DND-41 (cell line): ENCODE measurements around the gene BBS10.

ENCODE experiments used
- ATAC-seq: fragments of 200-7000 bp; cut with Tn5 transposase; 3 replicates; pipeline ENCODE4 v1.9.1; 2021; ENCODE audit warnings: low read depth; ENCODE audit not compliant: insufficient read depth
- DNase-seq: peaks from one replicate; pipeline ENCODE4 v3.0.0-alpha.2; 2020
- H2AFZ ChIP-seq: 2 replicates; pipeline ENCODE4 v1.6.0; 2012; ENCODE audit warnings: low read depth, low read length
- H3K27ac ChIP-seq: 2 replicates; pipeline ENCODE4 v1.5.1; 2012; ENCODE audit warnings: low read length, inconsistent platforms
- H3K27me3 ChIP-seq: fragments of 200-600 bp; sonication (generic); 2 replicates; pipeline ENCODE4 v1.6.0; 2012; ENCODE audit warnings: low read length, mild to moderate bottlenecking, inconsistent platforms; ENCODE audit not compliant: insufficient read depth, poor library complexity
- H3K36me3 ChIP-seq: 2 replicates; pipeline ENCODE4 v1.5.1; 2012; ENCODE audit warnings: low read length, inconsistent platforms; ENCODE audit not compliant: insufficient read depth
- H3K4me1 ChIP-seq: 2 replicates; pipeline ENCODE4 v1.5.1; 2012; ENCODE audit warnings: mild to moderate bottlenecking, low read length; ENCODE audit not compliant: insufficient read depth
- H3K4me2 ChIP-seq: 2 replicates; pipeline ENCODE4 v1.6.0; 2012; ENCODE audit warnings: mild to moderate bottlenecking, moderate library complexity, low read length, inconsistent platforms; ENCODE audit not compliant: insufficient read depth
- H3K4me3 ChIP-seq, 2 experiments: fragments of 200-600 bp in 1 of 2; shearing (Covaris generic) in 1 of 2; 2 replicates each; pipeline ENCODE4 v1.5.1; 2012 to 2016; ENCODE audit warnings: inconsistent platforms in 2 of 2, low read length in 2 of 2, mild to moderate bottlenecking in 2 of 2, low read depth in 1 of 2, moderate library complexity in 1 of 2
- H3K79me2 ChIP-seq: 2 replicates; pipeline ENCODE4 v1.6.0; 2012; ENCODE audit warnings: low read length, inconsistent platforms; ENCODE audit not compliant: insufficient read depth
- H3K9ac ChIP-seq: 2 replicates; pipeline ENCODE4 v1.6.0; 2012; ENCODE audit warnings: low read depth, mild to moderate bottlenecking, inconsistent platforms, low read length, moderate library complexity
- H3K9me3 ChIP-seq: 2 replicates; pipeline ENCODE4 v1.5.1; 2012; ENCODE audit warnings: low read length, moderate library complexity, mild to moderate bottlenecking, inconsistent platforms; ENCODE audit not compliant: insufficient read depth, severe bottlenecking
- H4K20me1 ChIP-seq: 2 replicates; pipeline ENCODE4 v1.6.0; 2012; ENCODE audit warnings: low read length; ENCODE audit not compliant: insufficient read depth
- EZH2 ChIP-seq: IDR thresholded peaks from 3 replicates; pipeline ENCODE4 v1.6.1; 2012; ENCODE audit warnings: borderline replicate concordance, low read depth, mild to moderate bottlenecking, moderate library complexity, low read length, inconsistent platforms; ENCODE audit not compliant: severe bottlenecking
- TF ChIP-seq, protein P1 (sequence below): IDR thresholded peaks from 2 replicates; pipeline ENCODE4 v1.5.1; 2012; ENCODE audit warnings: borderline replicate concordance, low read length, moderate library complexity, mild to moderate bottlenecking; ENCODE audit not compliant: poor library complexity, severe bottlenecking; ENCODE audit errors: extremely low read depth

The BBS10 gene

DNA sequence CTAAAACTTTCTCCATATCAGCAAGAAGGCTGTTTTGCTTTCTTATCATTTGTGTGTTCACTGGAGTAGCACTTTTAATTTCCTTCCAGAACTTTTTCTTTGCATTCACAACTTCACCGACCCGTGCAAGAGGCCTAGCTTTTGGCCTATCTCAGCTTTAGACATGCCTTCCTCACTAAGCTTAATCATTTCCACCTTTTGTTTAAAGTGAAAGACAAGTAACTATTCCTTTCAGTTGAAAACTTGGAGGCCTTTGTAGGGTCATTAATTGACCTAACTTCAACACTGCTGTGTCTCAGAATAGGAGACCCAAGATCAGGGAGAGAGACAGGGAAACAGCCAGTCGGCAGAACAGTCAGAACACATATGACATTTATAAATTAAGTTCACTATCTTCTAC, 39.3 kb downstream of the BBS10 start:
- H3K79me2 ChIP-seq, result no peaks in the 10 kb centered on the region
- H3K27me3 ChIP-seq, result no peaks in the 10 kb centered on the region
- no peaks in the 10 kb centered on the region for H3K9me3 ChIP-seq
- no peak overlapping the region for H3K27ac ChIP-seq
- H3K4me2 ChIP-seq, result no peak overlapping the region
- no peaks in the 10 kb centered on the region for H4K20me1 ChIP-seq
- DNase-seq (no peak), ATAC-seq (no peak)
- H3K4me3 ChIP-seq, result no peak overlapping the region
- H3K36me3 ChIP-seq, result no peaks in the 10 kb centered on the region
- TF ChIP-seq, protein P1, sequence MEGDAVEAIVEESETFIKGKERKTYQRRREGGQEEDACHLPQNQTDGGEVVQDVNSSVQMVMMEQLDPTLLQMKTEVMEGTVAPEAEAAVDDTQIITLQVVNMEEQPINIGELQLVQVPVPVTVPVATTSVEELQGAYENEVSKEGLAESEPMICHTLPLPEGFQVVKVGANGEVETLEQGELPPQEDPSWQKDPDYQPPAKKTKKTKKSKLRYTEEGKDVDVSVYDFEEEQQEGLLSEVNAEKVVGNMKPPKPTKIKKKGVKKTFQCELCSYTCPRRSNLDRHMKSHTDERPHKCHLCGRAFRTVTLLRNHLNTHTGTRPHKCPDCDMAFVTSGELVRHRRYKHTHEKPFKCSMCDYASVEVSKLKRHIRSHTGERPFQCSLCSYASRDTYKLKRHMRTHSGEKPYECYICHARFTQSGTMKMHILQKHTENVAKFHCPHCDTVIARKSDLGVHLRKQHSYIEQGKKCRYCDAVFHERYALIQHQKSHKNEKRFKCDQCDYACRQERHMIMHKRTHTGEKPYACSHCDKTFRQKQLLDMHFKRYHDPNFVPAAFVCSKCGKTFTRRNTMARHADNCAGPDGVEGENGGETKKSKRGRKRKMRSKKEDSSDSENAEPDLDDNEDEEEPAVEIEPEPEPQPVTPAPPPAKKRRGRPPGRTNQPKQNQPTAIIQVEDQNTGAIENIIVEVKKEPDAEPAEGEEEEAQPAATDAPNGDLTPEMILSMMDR, result no peak
- no peak for TF ChIP-seq EZH2
- no peaks in the 10 kb centered on the region for H3K4me1 ChIP-seq
- no peak overlapping the region for H2AFZ ChIP-seq
- no peak overlapping the region for H3K9ac ChIP-seq

DNA sequence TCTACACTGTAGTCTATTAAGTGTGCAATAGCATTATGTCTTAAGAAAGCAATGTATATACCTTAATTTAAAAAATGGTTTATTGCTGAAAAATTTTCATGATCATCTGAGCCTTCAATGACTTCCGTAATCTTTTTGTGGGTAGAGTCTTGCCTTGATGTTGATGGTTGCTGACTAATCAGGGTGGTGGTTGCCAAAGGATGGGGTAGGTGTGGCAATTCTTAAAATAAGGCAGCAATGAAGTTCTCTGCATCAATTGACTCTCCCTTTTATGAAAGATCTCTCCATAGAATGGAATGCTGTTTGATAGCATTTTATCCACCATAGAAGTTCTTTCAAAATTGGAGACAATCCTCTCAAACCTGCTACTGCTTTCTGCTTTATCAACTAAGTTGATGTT, 41.1 kb downstream of the BBS10 start:
- no peak for ATAC-seq
- H3K4me2 ChIP-seq, result no peak overlapping the region
- H3K4me1 ChIP-seq, result no peaks in the 10 kb centered on the region
- H3K36me3 ChIP-seq, result no peaks in the 10 kb centered on the region
- no peak for DNase-seq
- H3K27me3 ChIP-seq, result no peaks in the 10 kb centered on the region
- no peak overlapping the region for H3K27ac ChIP-seq
- no peak overlapping the region for H3K9ac ChIP-seq
- no peak overlapping the region for H2AFZ ChIP-seq
- no peak overlapping the region for H3K4me3 ChIP-seq
- no peaks in the 10 kb centered on the region for H3K79me2 ChIP-seq
- no peaks in the 10 kb centered on the region for H3K9me3 ChIP-seq
- no peaks in the 10 kb centered on the region for H4K20me1 ChIP-seq
- TF ChIP-seq, protein P1, result no peak
- TF ChIP-seq EZH2, result no peak

DNA sequence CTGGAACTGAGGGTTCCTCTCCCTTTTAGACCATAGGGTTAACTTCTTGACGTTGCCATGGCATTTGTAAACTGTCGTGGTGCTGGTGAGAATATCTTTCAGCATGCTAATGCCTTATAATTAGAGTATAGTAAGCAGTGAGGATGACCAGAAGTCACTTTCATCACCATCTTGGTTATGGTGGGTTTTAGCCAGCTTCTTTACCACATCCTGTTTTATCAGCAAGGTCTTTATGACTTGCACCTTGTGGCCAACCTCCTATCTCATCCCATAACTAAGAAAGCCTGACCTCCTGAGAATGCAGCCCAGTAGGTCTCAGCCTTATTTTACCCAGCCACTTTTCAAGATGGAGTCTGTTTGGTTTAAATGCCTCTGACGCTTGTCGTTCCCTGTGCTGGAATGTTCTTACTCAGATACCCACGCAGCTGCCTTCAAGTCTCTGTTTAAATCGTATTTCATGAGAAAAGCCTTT, 44.2 kb downstream of the BBS10 start:
- no peak for DNase-seq
- H4K20me1 ChIP-seq, result no peaks in the 10 kb centered on the region
- TF ChIP-seq EZH2, result no peak
- TF ChIP-seq, protein P1, result no peak
- no peak overlapping the region for H3K9ac ChIP-seq
- no peaks in the 10 kb centered on the region for H3K9me3 ChIP-seq
- no peak for ATAC-seq
- no peaks in the 10 kb centered on the region for H3K79me2 ChIP-seq
- H2AFZ ChIP-seq, result no peak overlapping the region
- H3K36me3 ChIP-seq, result no peaks in the 10 kb centered on the region
- no peak overlapping the region for H3K4me3 ChIP-seq
- no peak overlapping the region for H3K4me2 ChIP-seq
- no peaks in the 10 kb centered on the region for H3K4me1 ChIP-seq
- H3K27me3 ChIP-seq, result no peaks in the 10 kb centered on the region
- no peak overlapping the region for H3K27ac ChIP-seq

DNA sequence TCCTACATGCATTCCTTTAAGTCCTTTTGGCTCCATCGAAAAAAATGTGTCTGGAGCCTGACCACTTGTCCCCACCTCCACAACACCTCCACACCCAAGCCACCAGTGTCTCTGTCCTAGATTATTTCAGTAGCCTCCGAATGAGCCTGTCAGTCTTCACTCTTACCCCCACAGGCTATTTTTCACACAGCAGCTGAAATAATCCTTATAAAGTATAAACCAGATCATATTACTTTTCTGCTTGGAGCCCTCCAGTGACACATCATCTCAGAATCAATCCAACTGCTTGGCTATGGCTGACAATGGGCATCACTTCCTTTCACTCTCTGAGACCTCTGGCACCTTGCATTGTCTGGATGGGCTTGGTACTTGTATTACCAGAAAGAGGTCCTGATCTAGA, 44.9 kb downstream of the BBS10 start:
- Histone ChIP-seq H3K4me2 (no peak overlapping the region), H3K27me3 (no peaks in the 10 kb centered on the region), H3K36me3 (no peaks in the 10 kb centered on the region), H3K79me2 (no peaks in the 10 kb centered on the region), H2AFZ (no peak overlapping the region), H3K27ac (no peak overlapping the region), H3K9ac (no peak overlapping the region), H3K9me3 (no peaks in the 10 kb centered on the region), H3K4me3 (no peak overlapping the region), H4K20me1 (no peaks in the 10 kb centered on the region), H3K4me1 (no peaks in the 10 kb centered on the region)
- DNase-seq, result no peak
- TF ChIP-seq, protein P1, result no peak
- no peak for TF ChIP-seq EZH2
- no peak for ATAC-seq
